GM10248 (cell line): ENCODE results near the gene PLEKHO2.
A peak's percentile ranks its signal among the peaks of the same experiment; 100 is the strongest.

ENCODE experiments used
- CTCF ChIA-PET: fragments of 300-600 bp; sonication (Branson Sonifier 250); formaldehyde crosslinking; extraction: SDS; loops from one replicate; lab custom pipeline; 2021; ENCODE audit warnings: antibody characterized with exemption; lab: Yijun Ruan, JAX
- POLR2A ChIA-PET: fragments of 350-650 bp; sonication (Branson Sonifier 250); formaldehyde crosslinking; extraction: SDS; loops from one replicate; lab custom pipeline; 2020; ENCODE audit warnings: antibody characterized with exemption; lab: Yijun Ruan, JAX
- DNase-seq: peaks from one replicate; pipeline ENCODE4 v3.0.0; 2012; ENCODE audit errors: extremely low spot score
- TF ChIP-seq, protein P1 (sequence below): IDR thresholded peaks from 2 replicates; pipeline ENCODE4 v1.5.1; 2012; ENCODE audit warnings: mild to moderate bottlenecking, low read depth; ENCODE audit errors: extremely low read depth, missing control alignments, control extremely low read depth

PLEKHO2 gene

DNA sequence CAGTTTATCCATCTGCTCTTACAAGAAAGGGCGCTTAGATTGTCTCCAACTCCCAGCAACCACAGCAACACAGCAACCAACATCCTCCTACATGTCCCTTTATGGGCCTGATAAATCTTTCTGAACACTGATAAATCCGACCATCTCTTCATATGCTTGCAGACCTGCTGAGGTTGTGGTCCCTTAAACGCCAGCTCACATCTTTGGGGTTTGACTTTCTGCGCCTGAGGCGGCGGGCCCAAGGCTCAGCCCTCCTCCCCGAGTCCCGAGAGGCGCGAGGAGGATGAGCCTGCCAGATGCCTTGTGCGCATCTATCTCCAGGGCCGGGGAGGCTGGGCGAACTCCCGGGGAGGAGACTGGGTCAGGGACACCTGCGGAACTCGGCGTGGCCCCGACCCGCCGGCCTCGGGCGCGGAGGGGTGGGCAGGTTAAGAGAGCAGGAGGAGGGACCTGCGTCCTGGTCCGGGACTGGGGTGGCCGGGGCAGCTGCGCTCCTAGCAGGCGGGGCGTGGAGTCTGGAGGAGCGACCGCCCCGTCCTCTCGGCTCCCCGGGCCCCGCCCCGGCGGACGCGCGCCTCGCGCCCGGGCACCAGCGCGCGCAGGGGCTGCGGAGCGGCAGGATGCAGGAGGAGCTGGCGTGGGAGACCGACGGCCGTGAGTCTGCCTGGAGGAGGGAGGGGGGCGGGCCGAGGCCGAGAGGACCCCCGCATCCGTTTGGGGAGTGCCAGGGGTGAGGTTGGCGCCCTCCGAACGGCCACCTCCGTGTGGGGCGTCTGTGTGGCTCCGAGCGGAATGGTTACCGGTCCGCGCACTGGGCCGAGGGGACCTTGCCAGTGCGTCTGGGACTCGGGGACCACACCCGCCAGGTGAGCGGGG lies 69.8 kb downstream of the PLEKHO2 start, which contains the start of gene ANKDD1A:
Gene ANKDD1A, plus strand, starts transcription at position 592 of the 876 bp plus-strand sequence. Its CDS starts 29 bp downstream, at position 621.
- POLR2A ChIA-PET = interaction anchor here (0.5 kb wide), 1 partner anchor 48 kb away, joined by 4 read pairs; no protein-coding TSS in a partner anchor
- TF ChIP-seq, protein P1, sequence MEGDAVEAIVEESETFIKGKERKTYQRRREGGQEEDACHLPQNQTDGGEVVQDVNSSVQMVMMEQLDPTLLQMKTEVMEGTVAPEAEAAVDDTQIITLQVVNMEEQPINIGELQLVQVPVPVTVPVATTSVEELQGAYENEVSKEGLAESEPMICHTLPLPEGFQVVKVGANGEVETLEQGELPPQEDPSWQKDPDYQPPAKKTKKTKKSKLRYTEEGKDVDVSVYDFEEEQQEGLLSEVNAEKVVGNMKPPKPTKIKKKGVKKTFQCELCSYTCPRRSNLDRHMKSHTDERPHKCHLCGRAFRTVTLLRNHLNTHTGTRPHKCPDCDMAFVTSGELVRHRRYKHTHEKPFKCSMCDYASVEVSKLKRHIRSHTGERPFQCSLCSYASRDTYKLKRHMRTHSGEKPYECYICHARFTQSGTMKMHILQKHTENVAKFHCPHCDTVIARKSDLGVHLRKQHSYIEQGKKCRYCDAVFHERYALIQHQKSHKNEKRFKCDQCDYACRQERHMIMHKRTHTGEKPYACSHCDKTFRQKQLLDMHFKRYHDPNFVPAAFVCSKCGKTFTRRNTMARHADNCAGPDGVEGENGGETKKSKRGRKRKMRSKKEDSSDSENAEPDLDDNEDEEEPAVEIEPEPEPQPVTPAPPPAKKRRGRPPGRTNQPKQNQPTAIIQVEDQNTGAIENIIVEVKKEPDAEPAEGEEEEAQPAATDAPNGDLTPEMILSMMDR = no peak
- DNase-seq = peak; percentile 83
- CTCF ChIA-PET = interaction anchor here (1.5 to 2.1 kb wide), 6 partner anchors 9 to 184 kb away, joined by 3 to 7 read pairs (median 4); no protein-coding TSS in a partner anchor

DNA sequence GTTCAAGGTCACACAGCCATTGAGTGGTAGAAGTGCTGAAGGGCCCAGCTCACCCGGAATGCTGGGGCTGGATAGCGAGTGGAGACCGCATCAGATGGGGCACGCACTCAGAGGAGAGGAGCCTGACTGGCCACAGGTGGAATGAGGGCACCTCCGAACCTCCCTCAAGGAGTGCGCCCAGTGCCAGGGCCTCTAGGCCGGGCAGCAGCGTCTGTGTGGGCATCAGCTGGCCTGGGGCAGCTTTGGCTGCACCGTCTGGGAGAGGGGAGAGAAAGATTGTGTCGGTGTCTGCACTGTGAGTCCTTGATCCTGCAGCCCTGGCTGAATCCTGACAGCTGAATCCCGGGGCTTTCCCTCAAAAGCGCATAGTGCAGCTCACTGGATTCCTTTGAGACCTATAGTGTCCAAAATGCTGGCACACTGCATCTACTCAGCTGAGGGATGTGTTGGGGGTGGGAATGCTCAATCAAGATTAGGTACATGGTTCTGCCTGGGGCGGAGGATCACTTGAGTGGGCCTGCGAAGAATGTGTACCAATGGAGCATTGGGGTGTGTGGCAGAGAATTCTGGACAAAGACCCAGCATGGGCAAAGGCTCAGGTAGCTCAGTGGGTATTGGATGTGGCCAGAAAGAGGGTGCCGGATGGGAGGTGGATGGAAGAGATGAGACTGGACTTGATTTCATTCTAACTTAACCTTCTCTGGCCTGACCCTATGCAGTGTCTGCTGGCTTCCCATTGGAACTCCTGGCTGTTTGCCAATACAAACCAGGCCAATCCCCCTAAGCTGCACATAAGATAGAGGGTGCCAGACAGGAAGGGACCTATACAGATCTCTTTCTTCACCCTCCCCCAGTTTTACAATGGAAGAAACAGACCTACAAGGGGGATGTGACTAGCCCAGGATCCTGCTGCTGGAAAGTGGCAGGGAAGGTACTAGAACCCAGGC lies 70.9 kb downstream of the PLEKHO2 start:
- CTCF ChIA-PET = interaction anchor here (1.3 to 2.1 kb wide), 9 partner anchors 8 to 185 kb away, joined by 3 to 7 read pairs (median 4); no protein-coding TSS in a partner anchor
- no peak for DNase-seq
- POLR2A ChIA-PET = no interaction called here
- TF ChIP-seq, protein P1 = no peak

DNA sequence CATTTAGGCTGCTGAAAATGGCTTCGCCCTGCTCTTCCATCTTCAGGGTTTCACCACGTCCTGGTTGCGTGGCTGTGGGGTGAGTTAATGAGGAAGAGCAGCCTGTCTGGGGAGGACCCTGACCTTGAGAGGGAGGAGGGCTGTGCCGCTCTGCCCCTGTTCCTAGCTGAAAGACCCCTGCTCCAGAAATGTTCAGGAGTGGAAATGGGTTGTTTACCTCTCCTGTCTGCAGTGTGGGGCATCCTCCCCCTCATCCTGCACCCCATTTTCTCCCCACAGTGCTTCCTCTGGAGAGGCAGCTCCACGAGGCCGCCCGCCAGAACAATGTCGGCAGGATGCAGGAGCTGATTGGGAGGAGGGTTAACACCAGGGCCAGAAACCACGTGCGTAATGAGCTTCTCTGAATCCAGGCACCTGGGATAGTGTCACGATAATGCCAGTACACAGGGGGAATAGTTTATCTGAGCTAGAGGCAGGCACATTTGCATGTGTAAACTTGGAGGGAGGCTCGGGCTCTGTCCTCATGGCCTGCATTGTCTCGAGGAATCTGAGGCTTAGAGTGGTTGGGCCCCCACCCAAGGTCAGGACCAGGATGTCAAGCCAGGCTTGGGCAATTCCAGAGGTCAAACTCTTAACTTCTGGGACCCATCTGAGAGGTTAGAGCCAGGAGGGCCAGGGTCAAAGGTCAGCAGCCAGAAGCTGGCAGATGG lies 74.0 kb downstream of the PLEKHO2 start:
- ChIA-PET CTCF (interaction anchor here (0.8 to 4.4 kb wide), 8 partner anchors 9 to 188 kb away, joined by 3 to 18 read pairs (median 3); no protein-coding TSS in a partner anchor), POLR2A (no interaction called here)
- TF ChIP-seq, protein P1 = no peak
- DNase-seq = no peak

DNA sequence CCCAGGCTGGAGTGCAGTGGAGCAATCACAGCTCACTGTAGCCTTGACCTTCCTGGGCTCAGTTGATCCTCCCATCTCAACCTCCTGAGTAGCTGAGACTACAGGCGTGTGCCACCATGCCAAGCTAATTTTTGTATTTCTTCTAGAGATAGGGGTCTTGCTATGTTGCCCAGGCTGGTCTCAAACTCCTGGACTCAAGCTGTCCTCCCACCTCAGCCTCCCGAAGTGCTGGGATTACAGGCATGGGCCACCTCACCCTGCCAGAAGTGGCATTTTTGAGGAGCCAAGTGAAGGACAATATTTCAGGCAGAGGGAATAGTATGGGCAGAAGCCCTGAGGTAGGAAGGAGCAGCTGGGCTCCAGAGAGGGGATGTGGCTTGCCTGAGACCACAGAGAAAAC lies 74.7 kb downstream of the PLEKHO2 start:
- CTCF ChIA-PET = interaction anchor here (0.8 to 4.4 kb wide), 7 partner anchors 9 to 189 kb away, joined by 3 to 18 read pairs (median 3); no protein-coding TSS in a partner anchor
- TF ChIP-seq, protein P1 = no peak
- POLR2A ChIA-PET = no interaction called here
- no peak for DNase-seq

DNA sequence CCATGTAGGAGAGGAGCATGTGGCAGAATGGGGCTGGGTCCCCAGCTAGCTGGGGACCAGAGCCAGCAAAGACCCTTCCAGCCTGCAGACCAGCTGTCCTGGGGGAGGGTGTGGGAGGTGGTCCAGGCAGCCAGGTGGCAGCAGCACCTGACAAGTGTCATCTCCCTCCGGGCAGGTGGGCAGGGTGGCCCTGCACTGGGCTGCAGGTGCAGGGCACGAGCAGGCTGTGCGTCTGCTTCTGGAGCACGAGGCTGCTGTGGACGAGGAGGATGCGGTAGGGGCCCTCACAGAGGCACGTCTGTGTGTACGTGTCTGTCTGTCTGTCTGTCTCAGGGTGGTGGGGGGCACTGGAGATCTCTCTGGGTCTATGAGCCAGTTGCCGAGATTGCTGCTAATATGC lies 75.5 kb downstream of the PLEKHO2 start:
- TF ChIP-seq, protein P1 = no peak
- ChIA-PET CTCF (interaction anchor here (1.2 to 4.4 kb wide), 4 partner anchors 11 to 107 kb away, joined by 3 to 18 read pairs (median 6); no protein-coding TSS in a partner anchor), POLR2A (no interaction called here)
- no peak for DNase-seq
